HL-60 (cell line): ENCODE measurements around the gene SPATA3.

Source experiments
- POLR2AphosphoS5 ChIP-seq: IDR thresholded peaks from 2 replicates; pipeline ENCODE4 v1.6.1; 2012; ENCODE audit warnings: low read depth
- TF ChIP-seq, protein P1 (sequence below): IDR thresholded peaks from 2 replicates; pipeline ENCODE4 v1.6.1; 2012; ENCODE audit warnings: low read depth; ENCODE audit not compliant: insufficient replicate concordance
- TF ChIP-seq, protein P2 (sequence below): IDR thresholded peaks from one replicate; pipeline ENCODE4 v1.5.1; 2011; ENCODE audit warnings: low read length, control low read depth, inconsistent platforms; ENCODE audit not compliant: insufficient read depth

DNA sequence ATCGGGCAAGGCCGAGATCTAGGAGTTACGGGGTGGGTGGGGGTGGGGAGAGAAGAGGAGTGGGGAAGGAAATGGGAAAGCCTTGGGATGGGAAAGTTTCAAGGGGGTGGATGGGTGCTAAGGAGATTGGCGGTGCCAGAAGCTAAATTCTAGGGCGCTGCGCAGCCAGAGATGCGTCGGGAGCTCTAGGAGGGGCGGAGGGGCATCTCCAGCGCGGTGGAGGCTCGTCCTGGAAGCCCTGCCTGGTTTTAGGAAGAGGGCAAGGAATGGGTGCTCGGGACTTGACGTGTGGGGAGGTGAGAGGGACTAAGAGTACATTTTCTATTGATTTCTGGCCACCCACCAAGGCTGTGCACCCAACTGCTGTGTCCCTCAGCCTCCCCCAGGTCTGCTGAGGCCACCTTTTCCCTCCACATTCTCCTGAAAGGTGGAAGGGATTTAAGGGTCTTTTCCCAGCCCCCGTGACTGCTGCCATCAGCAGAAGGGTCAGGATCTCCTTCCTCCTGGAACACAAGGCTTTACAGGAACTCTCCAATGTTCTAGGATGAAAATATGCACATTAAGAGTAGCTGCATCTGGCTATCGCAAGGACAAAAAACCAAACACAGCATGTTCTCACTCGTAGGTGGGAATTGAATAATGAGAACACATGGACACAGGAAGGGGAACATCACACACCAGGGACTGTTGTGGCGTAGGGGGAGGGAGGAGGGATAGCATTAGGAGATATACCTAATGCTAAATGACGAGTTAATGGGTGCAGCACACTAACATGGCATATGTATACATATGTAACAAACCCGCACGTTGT is 42.8 kb downstream of the SPATA3 start:
- TF ChIP-seq, protein P1, sequence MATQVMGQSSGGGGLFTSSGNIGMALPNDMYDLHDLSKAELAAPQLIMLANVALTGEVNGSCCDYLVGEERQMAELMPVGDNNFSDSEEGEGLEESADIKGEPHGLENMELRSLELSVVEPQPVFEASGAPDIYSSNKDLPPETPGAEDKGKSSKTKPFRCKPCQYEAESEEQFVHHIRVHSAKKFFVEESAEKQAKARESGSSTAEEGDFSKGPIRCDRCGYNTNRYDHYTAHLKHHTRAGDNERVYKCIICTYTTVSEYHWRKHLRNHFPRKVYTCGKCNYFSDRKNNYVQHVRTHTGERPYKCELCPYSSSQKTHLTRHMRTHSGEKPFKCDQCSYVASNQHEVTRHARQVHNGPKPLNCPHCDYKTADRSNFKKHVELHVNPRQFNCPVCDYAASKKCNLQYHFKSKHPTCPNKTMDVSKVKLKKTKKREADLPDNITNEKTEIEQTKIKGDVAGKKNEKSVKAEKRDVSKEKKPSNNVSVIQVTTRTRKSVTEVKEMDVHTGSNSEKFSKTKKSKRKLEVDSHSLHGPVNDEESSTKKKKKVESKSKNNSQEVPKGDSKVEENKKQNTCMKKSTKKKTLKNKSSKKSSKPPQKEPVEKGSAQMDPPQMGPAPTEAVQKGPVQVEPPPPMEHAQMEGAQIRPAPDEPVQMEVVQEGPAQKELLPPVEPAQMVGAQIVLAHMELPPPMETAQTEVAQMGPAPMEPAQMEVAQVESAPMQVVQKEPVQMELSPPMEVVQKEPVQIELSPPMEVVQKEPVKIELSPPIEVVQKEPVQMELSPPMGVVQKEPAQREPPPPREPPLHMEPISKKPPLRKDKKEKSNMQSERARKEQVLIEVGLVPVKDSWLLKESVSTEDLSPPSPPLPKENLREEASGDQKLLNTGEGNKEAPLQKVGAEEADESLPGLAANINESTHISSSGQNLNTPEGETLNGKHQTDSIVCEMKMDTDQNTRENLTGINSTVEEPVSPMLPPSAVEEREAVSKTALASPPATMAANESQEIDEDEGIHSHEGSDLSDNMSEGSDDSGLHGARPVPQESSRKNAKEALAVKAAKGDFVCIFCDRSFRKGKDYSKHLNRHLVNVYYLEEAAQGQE = no peak
- TF ChIP-seq, protein P2, sequence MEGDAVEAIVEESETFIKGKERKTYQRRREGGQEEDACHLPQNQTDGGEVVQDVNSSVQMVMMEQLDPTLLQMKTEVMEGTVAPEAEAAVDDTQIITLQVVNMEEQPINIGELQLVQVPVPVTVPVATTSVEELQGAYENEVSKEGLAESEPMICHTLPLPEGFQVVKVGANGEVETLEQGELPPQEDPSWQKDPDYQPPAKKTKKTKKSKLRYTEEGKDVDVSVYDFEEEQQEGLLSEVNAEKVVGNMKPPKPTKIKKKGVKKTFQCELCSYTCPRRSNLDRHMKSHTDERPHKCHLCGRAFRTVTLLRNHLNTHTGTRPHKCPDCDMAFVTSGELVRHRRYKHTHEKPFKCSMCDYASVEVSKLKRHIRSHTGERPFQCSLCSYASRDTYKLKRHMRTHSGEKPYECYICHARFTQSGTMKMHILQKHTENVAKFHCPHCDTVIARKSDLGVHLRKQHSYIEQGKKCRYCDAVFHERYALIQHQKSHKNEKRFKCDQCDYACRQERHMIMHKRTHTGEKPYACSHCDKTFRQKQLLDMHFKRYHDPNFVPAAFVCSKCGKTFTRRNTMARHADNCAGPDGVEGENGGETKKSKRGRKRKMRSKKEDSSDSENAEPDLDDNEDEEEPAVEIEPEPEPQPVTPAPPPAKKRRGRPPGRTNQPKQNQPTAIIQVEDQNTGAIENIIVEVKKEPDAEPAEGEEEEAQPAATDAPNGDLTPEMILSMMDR = no peak
- no peak for TF ChIP-seq POLR2AphosphoS5
